OCI-LY1 (cell line): ENCODE measurements around the gene GLIPR1L1.

Experiments used
- H2AFZ ChIP-seq: fragments of 200-600 bp; sonication (generic), shearing (Covaris generic); 2 replicates; pipeline ENCODE4 v1.6.0; 2014; ENCODE audit warnings: antibody characterized with exemption, mild to moderate bottlenecking, low read length
- H3F3A ChIP-seq: fragments of 200-600 bp; sonication (generic), shearing (Covaris generic); 2 replicates; pipeline ENCODE4 v1.6.0; 2014; ENCODE audit warnings: mild to moderate bottlenecking, antibody characterized with exemption, low read length, moderate library complexity; ENCODE audit not compliant: insufficient read depth
- H3K27ac ChIP-seq: fragments of 200-600 bp; sonication (generic); 2 replicates; pipeline ENCODE4 v1.5.1; 2014; ENCODE audit warnings: low read length, mixed run types, mild to moderate bottlenecking, low read depth; ENCODE audit not compliant: poor library complexity, severe bottlenecking
- H3K27me3 ChIP-seq: fragments of 200-600 bp; sonication (generic); 2 replicates; pipeline ENCODE4 v1.6.0; 2014; ENCODE audit warnings: antibody characterized with exemption, mild to moderate bottlenecking, low read length, moderate library complexity; ENCODE audit not compliant: insufficient read depth
- H3K36me3 ChIP-seq: fragments of 200-600 bp; sonication (generic); 2 replicates; pipeline ENCODE4 v1.6.1; 2014; ENCODE audit warnings: mild to moderate bottlenecking, antibody characterized with exemption, low read length, moderate library complexity, mixed read lengths; ENCODE audit not compliant: insufficient read depth
- H3K4me1 ChIP-seq: fragments of 200-600 bp; sonication (generic); 2 replicates; pipeline ENCODE4 v1.5.1; 2014; ENCODE audit warnings: mild to moderate bottlenecking, low read length, moderate library complexity; ENCODE audit not compliant: insufficient read depth, severe bottlenecking
- H3K4me2 ChIP-seq: fragments of 200-600 bp; sonication (generic), shearing (Covaris generic); 2 replicates; pipeline ENCODE4 v1.6.1; 2014; ENCODE audit warnings: low read length
- H3K4me3 ChIP-seq: fragments of 200-600 bp; sonication (generic); 2 replicates; pipeline ENCODE4 v1.5.1; 2014; ENCODE audit warnings: low read length, low read depth, mild to moderate bottlenecking, mixed read lengths; ENCODE audit not compliant: poor library complexity, severe bottlenecking
- H3K79me2 ChIP-seq: fragments of 200-600 bp; shearing (Covaris generic); 2 replicates; pipeline ENCODE4 v1.6.1; 2016; ENCODE audit warnings: mixed run types, low read length, mixed read lengths; ENCODE audit not compliant: insufficient read depth
- H3K9ac ChIP-seq: fragments of 200-600 bp; sonication (generic), shearing (Covaris generic); 2 replicates; pipeline ENCODE4 v1.6.1; 2014; ENCODE audit warnings: mild to moderate bottlenecking, low read length, mixed read lengths
- H3K9me2 ChIP-seq: fragments of 200-600 bp; sonication (generic), shearing (Covaris generic); 2 replicates; pipeline ENCODE4 v1.6.1; 2014; ENCODE audit warnings: low read depth, mild to moderate bottlenecking, low read length, mixed read lengths
- H3K9me3 ChIP-seq: fragments of 200-600 bp; shearing (Covaris generic); 2 replicates; pipeline ENCODE4 v1.6.1; 2014; ENCODE audit warnings: low read length, mixed read lengths
- H4K20me1 ChIP-seq: fragments of 200-600 bp; sonication (generic), shearing (Covaris generic); 2 replicates; pipeline ENCODE4 v1.6.0; 2016; ENCODE audit warnings: mild to moderate bottlenecking, low read length; ENCODE audit not compliant: insufficient read depth
- EZH2 ChIP-seq: fragments of 200-600 bp; sonication (generic), shearing (Covaris generic); IDR thresholded peaks from 2 replicates; pipeline ENCODE4 v1.8.0; 2017; ENCODE audit warnings: borderline replicate concordance, mixed run types, mild to moderate bottlenecking, antibody characterized with exemption, low read length, moderate library complexity, mixed read lengths
- TF ChIP-seq, protein P1 (sequence below): fragments of 200-600 bp; sonication (generic), shearing (Covaris generic); IDR thresholded peaks from 2 replicates; pipeline ENCODE4 v1.5.1; 2017; ENCODE audit warnings: mild to moderate bottlenecking, antibody characterized with exemption, low read length, moderate library complexity, mixed read lengths

Gene GLIPR1L1

DNA sequence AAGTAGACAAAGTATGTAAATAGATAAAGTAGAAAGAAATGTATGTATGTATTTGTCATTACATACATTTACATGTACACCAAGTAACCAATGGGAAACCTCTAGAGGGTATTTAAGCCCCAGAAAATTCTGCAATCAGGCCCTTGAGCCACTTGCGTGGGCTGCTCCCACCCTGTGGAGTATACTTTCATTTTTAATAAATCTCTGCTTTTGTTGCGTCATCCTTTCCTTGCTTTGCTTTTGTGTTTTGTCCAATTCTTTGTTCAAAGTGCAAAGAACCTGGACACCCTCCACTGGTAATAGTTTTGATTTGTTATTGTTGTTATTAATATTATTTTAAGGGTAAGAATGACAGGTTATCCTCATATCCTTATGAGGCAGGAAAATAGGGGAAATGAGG is 26.2 kb upstream of the GLIPR1L1 start:
- H3K9me3 ChIP-seq = no peaks in the 10 kb centered on the region
- no peak for TF ChIP-seq EZH2
- TF ChIP-seq, protein P1, sequence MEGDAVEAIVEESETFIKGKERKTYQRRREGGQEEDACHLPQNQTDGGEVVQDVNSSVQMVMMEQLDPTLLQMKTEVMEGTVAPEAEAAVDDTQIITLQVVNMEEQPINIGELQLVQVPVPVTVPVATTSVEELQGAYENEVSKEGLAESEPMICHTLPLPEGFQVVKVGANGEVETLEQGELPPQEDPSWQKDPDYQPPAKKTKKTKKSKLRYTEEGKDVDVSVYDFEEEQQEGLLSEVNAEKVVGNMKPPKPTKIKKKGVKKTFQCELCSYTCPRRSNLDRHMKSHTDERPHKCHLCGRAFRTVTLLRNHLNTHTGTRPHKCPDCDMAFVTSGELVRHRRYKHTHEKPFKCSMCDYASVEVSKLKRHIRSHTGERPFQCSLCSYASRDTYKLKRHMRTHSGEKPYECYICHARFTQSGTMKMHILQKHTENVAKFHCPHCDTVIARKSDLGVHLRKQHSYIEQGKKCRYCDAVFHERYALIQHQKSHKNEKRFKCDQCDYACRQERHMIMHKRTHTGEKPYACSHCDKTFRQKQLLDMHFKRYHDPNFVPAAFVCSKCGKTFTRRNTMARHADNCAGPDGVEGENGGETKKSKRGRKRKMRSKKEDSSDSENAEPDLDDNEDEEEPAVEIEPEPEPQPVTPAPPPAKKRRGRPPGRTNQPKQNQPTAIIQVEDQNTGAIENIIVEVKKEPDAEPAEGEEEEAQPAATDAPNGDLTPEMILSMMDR = no peak
- H3K27ac ChIP-seq = no peak overlapping the region
- no peaks in the 10 kb centered on the region for H3K79me2 ChIP-seq
- H3K9me2 ChIP-seq = no peaks in the 10 kb centered on the region
- H4K20me1 ChIP-seq = no peaks in the 10 kb centered on the region
- H2AFZ ChIP-seq = no peak overlapping the region
- H3F3A ChIP-seq = no peaks in the 10 kb centered on the region
- H3K9ac ChIP-seq = no peak overlapping the region
- H3K4me2 ChIP-seq = no peak overlapping the region
- H3K4me1 ChIP-seq = no peaks in the 10 kb centered on the region
- H3K27me3 ChIP-seq = no peaks in the 10 kb centered on the region
- H3K4me3 ChIP-seq = no peak overlapping the region
- no peaks in the 10 kb centered on the region for H3K36me3 ChIP-seq

DNA sequence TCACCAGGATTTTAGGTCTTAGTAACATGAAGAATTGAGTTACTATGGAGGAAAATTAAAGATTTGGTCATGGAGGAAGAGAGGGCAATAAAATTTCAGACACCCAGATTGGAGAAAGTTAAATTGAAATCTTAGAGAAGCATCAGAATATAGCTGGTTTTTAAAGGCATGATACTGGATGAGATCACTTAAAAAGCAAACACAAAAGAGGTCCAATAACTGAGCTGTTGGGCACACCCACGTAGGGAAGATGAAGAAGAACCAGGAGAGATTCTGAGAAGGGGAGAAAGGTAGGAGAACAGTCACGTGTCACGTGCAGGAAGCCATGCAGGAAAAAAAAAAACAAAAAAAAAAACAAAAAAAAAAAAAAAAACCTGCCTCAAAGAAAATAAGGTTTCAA is 23.1 kb upstream of the GLIPR1L1 start:
- no peaks in the 10 kb centered on the region for H3K79me2 ChIP-seq

DNA sequence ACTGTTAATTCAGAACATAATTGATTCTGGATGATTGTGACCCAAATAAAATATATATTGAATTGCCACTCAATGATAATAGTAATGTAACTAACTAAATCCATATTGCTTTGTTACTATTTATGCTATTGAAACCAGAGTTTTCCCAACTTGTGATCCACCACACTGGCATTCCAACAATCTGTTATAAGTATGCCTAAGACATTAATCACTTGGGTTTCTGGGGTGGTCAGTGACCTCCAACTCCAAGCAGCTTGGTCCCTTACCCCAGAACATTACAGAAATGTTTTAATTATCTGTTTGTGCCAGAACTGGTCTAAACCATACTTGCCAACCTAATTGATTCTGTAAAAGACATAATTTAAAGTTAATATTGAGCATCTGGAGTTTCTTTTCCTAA is 19.0 kb upstream of the GLIPR1L1 start:
- TF ChIP-seq, protein P1 = no peak
- no peak for TF ChIP-seq EZH2
- H3K27me3 ChIP-seq = no peaks in the 10 kb centered on the region
- no peaks in the 10 kb centered on the region for H3K79me2 ChIP-seq
- H3F3A ChIP-seq = no peaks in the 10 kb centered on the region
- H3K27ac ChIP-seq = no peak overlapping the region
- H4K20me1 ChIP-seq = no peaks in the 10 kb centered on the region
- H3K9ac ChIP-seq = no peak overlapping the region
- H3K4me2 ChIP-seq = no peak overlapping the region
- H3K36me3 ChIP-seq = no peaks in the 10 kb centered on the region
- H2AFZ ChIP-seq = no peak overlapping the region
- no peaks in the 10 kb centered on the region for H3K9me2 ChIP-seq
- H3K9me3 ChIP-seq = no peaks in the 10 kb centered on the region
- H3K4me1 ChIP-seq = no peaks in the 10 kb centered on the region
- no peak overlapping the region for H3K4me3 ChIP-seq

More for the DNA sequence above, 23.1 kb upstream of the GLIPR1L1 start:
- Histone ChIP-seq H3K9me2 (no peaks in the 10 kb centered on the region), H3K4me2 (no peak overlapping the region), H4K20me1 (no peaks in the 10 kb centered on the region), H3K9me3 (no peaks in the 10 kb centered on the region), H3K36me3 (no peaks in the 10 kb centered on the region), H3K4me1 (no peaks in the 10 kb centered on the region), H2AFZ (no peak overlapping the region), H3K4me3 (no peak overlapping the region), H3K27ac (no peak overlapping the region), H3K9ac (no peak overlapping the region), H3K27me3 (no peaks in the 10 kb centered on the region), H3F3A (no peaks in the 10 kb centered on the region)
- no peak for TF ChIP-seq EZH2
- TF ChIP-seq, protein P1 = no peak
